Kidney (tissue), 14 donors: ENCODE results near the gene RAD51B. TPM values are rescaled to one million over a fixed set of nuclear protein-coding genes. Genes with fewer than 3 reads are reported as not detected.

Source experiments
- DNase-seq, 5 donors: peaks; one replicate each; pipeline ENCODE4 v3.0.0-alpha.2; 2013 to 2020
- FAIRE-seq: peaks from 2 replicates; lab custom pipeline; 2012; peaks lifted over from hg19 to GRCh38; lab: Jason Lieb, UNC
- H3K27ac ChIP-seq, 2 donors: one replicate each; pipeline ENCODE4 v1.7.0; 2013; ENCODE audit warnings: low read depth in 2 of 2, low read length in 2 of 2, inconsistent platforms in 1 of 2
- H3K27me3 ChIP-seq: one replicate; pipeline ENCODE4 v1.7.1; 2013; ENCODE audit warnings: low read length, inconsistent platforms; ENCODE audit not compliant: control insufficient read depth, insufficient read depth
- H3K36me3 ChIP-seq, 3 donors: one replicate each; pipeline versions ENCODE4 v1.7.0 to v1.7.1; 2013; ENCODE audit warnings: low read length in 3 of 3, control low read depth in 1 of 3, inconsistent platforms in 1 of 3; ENCODE audit not compliant: insufficient read depth in 3 of 3, control insufficient read depth in 2 of 3
- H3K4me1 ChIP-seq, 3 donors: one replicate each; pipeline versions ENCODE4 v1.7.0 to v1.7.1; 2013; ENCODE audit warnings: low read length in 3 of 3, inconsistent platforms in 1 of 3, low read depth in 1 of 3; ENCODE audit not compliant: control insufficient read depth in 2 of 3, insufficient read depth in 2 of 3
- H3K4me3 ChIP-seq, 3 donors: one replicate each; pipeline versions ENCODE4 v1.7.0 to v1.8.1; 2013; ENCODE audit warnings: low read length in 3 of 3, control low read depth in 1 of 3, inconsistent platforms in 1 of 3
- H3K9ac ChIP-seq, 3 donors: one replicate each; pipeline versions ENCODE4 v1.7.0 to v1.7.1; 2013; ENCODE audit warnings: low read length in 3 of 3, control low read depth in 1 of 3, inconsistent platforms in 1 of 3
- H3K9me3 ChIP-seq, 3 donors: one replicate each; pipeline versions ENCODE4 v1.7.0 to v1.7.1; 2013; ENCODE audit warnings: low read length in 3 of 3, control low read depth in 1 of 3, inconsistent platforms in 1 of 3; ENCODE audit not compliant: control insufficient read depth in 2 of 3, insufficient read depth in 1 of 3
- CTCF ChIP-seq: IDR thresholded peaks from 3 replicates; pipeline ENCODE4 v1.5.1; 2012; ENCODE audit warnings: mild to moderate bottlenecking, moderate library complexity, borderline replicate concordance; ENCODE audit not compliant: insufficient read depth; ENCODE audit errors: extremely low read depth
- intact Hi-C: fragments of 100-400 bp; cut with DNase I; formaldehyde crosslinking; loops from one replicate; pipeline ENCODE4 v1.11.1; 2022
- polyA plus RNA-seq: library from polyadenylated mRNA; stranded (reverse); fragments of 350-450 nt; fragmentation: Illumina TruSeq; extraction: RNeasy Lipid Tissue Mini Kit (QIAGEN cat#74804); gene quantifications from one replicate; pipeline ENCODE4 v1.2.3, GENCODE V29; 2014; ENCODE audit warnings: low read depth, low replicate concordance; ENCODE audit not compliant: insufficient read depth
- total RNA-seq: library from RNA; stranded (reverse); fragmentation: NEBNext Ultra II Directional; extraction: Animal tissue kit (Norgen Biotek cat#: 25700); gene quantifications from one replicate; pipeline ENCODE4 v1.2.1, GENCODE V29; 2021
- donor health status: control.
- donor health status: control.
- donor health status: control.
- donor health status: control.
- donor health status: control.
- donor health status: DM: yes; HTN: yes; CAD: no.
- donor health status: Normal renal cell carcinoma (clear cell type).

RAD51B gene
- total and polyA plus RNA-seq, 2 donors from 2014 or later = 6.9 to 18.0 TPM

- Histone ChIP-seq H3K9me3 (no peaks in the 10 kb centered on the region), H3K36me3 (no peaks in the 10 kb centered on the region), H3K27ac (no peak overlapping the region), H3K27me3 (no peaks in the 10 kb centered on the region), H3K9ac (no peak overlapping the region), H3K4me1 (peaks cover 0 to 2% (median 2%) of the 10 kb centered on the region in 3 donors), H3K4me3 (no peak overlapping the region)
- no peak for TF ChIP-seq CTCF
- DNase-seq = no peak
- intact Hi-C loops = no loop called here
- FAIRE-seq = no peak
These were observed 496.7 kb downstream of the RAD51B start for GRCh38 chr14:68316078-68316868.

GRCh38 chr14:68317239-68317638, 497.7 kb downstream of the RAD51B start:
- Histone ChIP-seq H3K4me3 (no peak overlapping the region), H3K36me3 (no peaks in the 10 kb centered on the region), H3K27ac (no peak overlapping the region), H3K4me1 (peaks cover 0 to 2% (median 2%) of the 10 kb centered on the region in 3 donors), H3K9ac (no peak overlapping the region), H3K27me3 (no peaks in the 10 kb centered on the region), H3K9me3 (no peaks in the 10 kb centered on the region)
- no peak for FAIRE-seq
- intact Hi-C loops = no loop called here
- TF ChIP-seq CTCF = no peak
- DNase-seq = no peak

GRCh38 chr14:68318828-68319227, 499.2 kb downstream of the RAD51B start:
- FAIRE-seq = no peak
- H3K4me3 ChIP-seq = no peak overlapping the region
- H3K9me3 ChIP-seq = no peaks in the 10 kb centered on the region
- intact Hi-C loops = no loop called here
- no peak for TF ChIP-seq CTCF
- H3K4me1 ChIP-seq = peaks cover 0 to 2% (median 2%) of the 10 kb centered on the region in 3 donors
- H3K27me3 ChIP-seq = no peaks in the 10 kb centered on the region
- H3K36me3 ChIP-seq = no peaks in the 10 kb centered on the region
- peak in 1 of 5 donors; percentile 68 for DNase-seq
- H3K27ac ChIP-seq = no peak overlapping the region
- H3K9ac ChIP-seq = no peak overlapping the region

- no peaks in the 10 kb centered on the region for H3K9me3 ChIP-seq
- no peak overlapping the region for H3K9ac ChIP-seq
- H3K4me1 ChIP-seq = peaks cover 0 to 2% (median 2%) of the 10 kb centered on the region in 3 donors
- H3K27me3 ChIP-seq = no peaks in the 10 kb centered on the region
- no peak for DNase-seq
- H3K4me3 ChIP-seq = no peak overlapping the region
- H3K36me3 ChIP-seq = no peaks in the 10 kb centered on the region
- no peak for TF ChIP-seq CTCF
- H3K27ac ChIP-seq = no peak overlapping the region
- intact Hi-C loops = no loop called here
- FAIRE-seq = no peak
These were observed 500.9 kb downstream of the RAD51B start for GRCh38 chr14:68320495-68320894.
